CD8-positive, alpha-beta memory T cell (primary cell): Measurements from ENCODE around the gene SYNE3. TPM values are rescaled to one million over a fixed set of nuclear protein-coding genes. Genes with fewer than 3 reads are reported as not detected.

ENCODE experiments used
- CTCF ChIA-PET: fragments of 350-600 bp; sonication (Branson Sonifier 250); formaldehyde crosslinking; loops from one replicate; lab custom pipeline; 2021; ENCODE audit warnings: antibody characterized with exemption; lab: Charles Lee
- POLR2A ChIA-PET: fragments of 350-600 bp; sonication (Branson Sonifier 250); formaldehyde crosslinking; loops from one replicate; lab custom pipeline; 2021; ENCODE audit warnings: antibody characterized with exemption; lab: Charles Lee
- DNase-seq, 5 donors: peaks; one replicate each; pipeline versions ENCODE4 v3.0.0 to v3.0.0-alpha.2; 2020 to 2022; ENCODE audit warnings: mixed read lengths in 1 of 5
- H3K27ac ChIP-seq: one replicate; pipeline ENCODE4 v1.7.0; 2013; ENCODE audit warnings: low read depth, mild to moderate bottlenecking, low read length, moderate library complexity
- H3K27me3 ChIP-seq: 2 replicates; pipeline ENCODE4 v1.7.0; 2013; ENCODE audit warnings: low read length, mild to moderate bottlenecking; ENCODE audit not compliant: insufficient read depth, poor library complexity, severe bottlenecking
- H3K36me3 ChIP-seq: 2 replicates; pipeline ENCODE4 v1.7.0; 2013; ENCODE audit warnings: mild to moderate bottlenecking, low read length, moderate library complexity; ENCODE audit not compliant: insufficient read depth
- H3K4me1 ChIP-seq: 2 replicates; pipeline ENCODE4 v1.7.0; 2013; ENCODE audit warnings: mild to moderate bottlenecking, low read length, moderate library complexity; ENCODE audit not compliant: insufficient read depth
- H3K4me3 ChIP-seq: 2 replicates; pipeline ENCODE4 v1.7.0; 2013; ENCODE audit warnings: mild to moderate bottlenecking, low read length
- H3K9me3 ChIP-seq: 2 replicates; pipeline ENCODE4 v1.7.0; 2013; ENCODE audit warnings: mild to moderate bottlenecking, low read length
- H3K27ac Mint-ChIP-seq, 8 donors: one replicate each; pipeline ENCODE4 v1.8.0; 2020 to 2021; ENCODE audit warnings: mixed read lengths in 8 of 8, mild to moderate bottlenecking in 6 of 8, inconsistent platforms in 3 of 8, moderate library complexity in 3 of 8
- H3K27me3 Mint-ChIP-seq, 2 donors: one replicate each; pipeline ENCODE4 v1.8.0; 2020 to 2021; ENCODE audit warnings: mixed read lengths in 2 of 2, mild to moderate bottlenecking in 1 of 2, moderate library complexity in 1 of 2
- H3K36me3 Mint-ChIP-seq, 3 donors: one replicate each; pipeline ENCODE4 v1.8.0; 2020 to 2021; ENCODE audit warnings: mixed read lengths in 3 of 3, inconsistent platforms in 1 of 3, mild to moderate bottlenecking in 1 of 3
- H3K4me1 Mint-ChIP-seq, 3 donors: one replicate each; pipeline ENCODE4 v1.8.0; 2020 to 2021; ENCODE audit warnings: mixed read lengths in 3 of 3, inconsistent platforms in 1 of 3, mild to moderate bottlenecking in 1 of 3
- H3K4me3 Mint-ChIP-seq, 7 donors: one replicate each; pipeline ENCODE4 v1.8.0; 2020 to 2021; ENCODE audit warnings: mixed read lengths in 7 of 7, mild to moderate bottlenecking in 6 of 7, moderate library complexity in 4 of 7, inconsistent platforms in 2 of 7
- H3K9me3 Mint-ChIP-seq, 5 donors: one replicate each; pipeline ENCODE4 v1.8.0; 2020 to 2022; ENCODE audit warnings: mixed read lengths in 5 of 5, mild to moderate bottlenecking in 3 of 5, moderate library complexity in 2 of 5, inconsistent platforms in 1 of 5
- polyA plus RNA-seq: library from polyadenylated mRNA; unstranded; fragments of 300-500 nt; fragmentation: Illumina TruSeq; gene quantifications from one replicate; pipeline ENCODE4 v1.2.3, GENCODE V29; 2021
- total RNA-seq, 2 experiments: library from RNA; stranded (reverse); gene quantifications; one replicate each; pipeline ENCODE4 v1.2.3, GENCODE V29; 2021

SYNE3 gene
- total and polyA plus RNA-seq, 3 experiments from 2014 or later, result 4.3 to 39.7 (median 37.6) TPM

DNA sequence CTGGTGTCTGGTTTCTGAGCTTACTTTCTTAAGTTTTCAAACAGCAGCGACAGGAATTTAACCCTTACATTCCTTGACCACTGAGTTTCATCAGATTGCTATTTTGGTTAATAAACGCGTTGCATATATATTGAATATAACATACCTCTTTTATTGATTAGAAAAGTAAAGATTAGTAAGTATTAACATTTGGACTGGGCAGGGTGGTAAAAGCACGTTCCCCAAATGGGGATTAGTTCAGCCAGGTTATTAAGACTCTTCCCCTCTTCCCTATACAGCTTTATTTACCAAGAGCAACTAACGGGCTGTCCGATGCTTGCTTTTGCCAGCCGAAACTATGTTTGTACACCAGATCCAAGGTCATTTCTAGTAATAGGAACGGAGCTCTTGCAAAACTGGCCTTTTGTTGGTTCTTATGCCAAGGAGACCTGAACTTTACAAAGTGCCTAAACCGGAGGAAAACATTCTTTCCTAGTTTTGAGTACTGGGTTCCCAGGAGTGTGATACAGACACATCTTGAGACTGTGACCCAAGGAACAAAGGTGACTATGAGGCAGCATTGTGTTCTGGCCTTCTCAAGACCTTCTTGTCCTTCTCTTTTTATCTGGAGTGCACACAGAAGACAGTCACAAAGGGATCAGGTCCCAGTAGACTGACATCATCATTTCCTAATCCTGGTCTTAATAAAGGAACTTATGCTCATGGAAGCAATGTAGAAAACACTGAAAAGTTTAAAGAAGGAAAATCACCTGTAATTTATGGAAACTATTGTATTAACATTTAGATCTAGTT is 21.0 kb upstream of the SYNE3 start:
- no peaks in the 10 kb centered on the region for H3K27me3 ChIP-seq
- Mint-ChIP-seq H3K9me3 (no peaks in the 10 kb centered on the region), H3K27ac (no peak overlapping the region), H3K27me3 (peaks cover 0 to 4% of the 10 kb centered on the region in 2 donors), H3K36me3 (peaks cover 0 to 11% (median 0%) of the 10 kb centered on the region in 3 donors), H3K4me1 (peaks cover 57 to 79% (median 66%) of the 10 kb centered on the region in 3 donors), H3K4me3 (peak overlapping the region in 2 of 7 donors; percentile 16 to 87)
- ChIA-PET POLR2A (interaction anchor here (1.0 kb wide), 1 partner anchor 14 kb away, joined by 3 read pairs; no protein-coding TSS in a partner anchor), CTCF (interaction anchor here (1.0 to 3.0 kb wide), 5 partner anchors 11 to 95 kb away, joined by 3 to 12 read pairs (median 3); partner anchors contain the start of gene SYNE3)
- no peaks in the 10 kb centered on the region for H3K9me3 ChIP-seq
- no peak overlapping the region for H3K4me3 ChIP-seq
- no peak for DNase-seq
- no peaks in the 10 kb centered on the region for H3K36me3 ChIP-seq
- peaks cover 35% of the 10 kb centered on the region for H3K4me1 ChIP-seq
- no peak overlapping the region for H3K27ac ChIP-seq

DNA sequence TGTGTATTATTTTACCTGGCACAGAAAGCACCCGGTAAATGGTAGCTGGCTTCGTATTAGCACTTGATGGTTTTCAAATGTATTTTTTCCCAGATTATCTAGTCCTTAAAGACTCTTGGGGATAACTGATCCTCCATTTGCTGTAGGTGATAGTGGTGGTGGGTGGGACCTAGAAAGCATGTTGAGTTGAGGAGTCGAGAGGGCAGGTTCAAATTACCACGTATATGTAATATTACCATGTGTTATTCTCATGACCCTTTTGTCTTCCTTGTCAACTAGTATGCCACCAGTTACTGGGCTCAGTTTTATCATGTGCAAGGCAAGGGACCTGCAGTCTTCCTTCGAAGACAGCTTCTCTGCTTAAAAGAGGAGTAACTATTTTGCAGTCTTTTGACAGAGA is 20.2 kb upstream of the SYNE3 start:
- no peaks in the 10 kb centered on the region for H3K36me3 ChIP-seq
- no peaks in the 10 kb centered on the region for H3K9me3 Mint-ChIP-seq
- ChIA-PET CTCF (interaction anchor here (1.0 to 3.0 kb wide), 4 partner anchors 10 to 94 kb away, joined by 3 to 12 read pairs (median 4); partner anchors contain the start of gene SYNE3), POLR2A (interaction anchor here (1.0 kb wide), 1 partner anchor 13 kb away, joined by 3 read pairs; no protein-coding TSS in a partner anchor)
- DNase-seq, result no peak
- H3K36me3 Mint-ChIP-seq, result peaks cover 0 to 16% (median 0%) of the 10 kb centered on the region in 3 donors
- peaks cover 61 to 83% (median 74%) of the 10 kb centered on the region in 3 donors for H3K4me1 Mint-ChIP-seq
- no peak overlapping the region for H3K27ac ChIP-seq
- peak overlapping the region in 6 of 7 donors; percentile 34 to 98 (median 90) for H3K4me3 Mint-ChIP-seq
- H3K4me3 ChIP-seq, result no peak overlapping the region
- no peaks in the 10 kb centered on the region for H3K9me3 ChIP-seq
- peaks cover 0 to 4% of the 10 kb centered on the region in 2 donors for H3K27me3 Mint-ChIP-seq
- H3K4me1 ChIP-seq, result peaks cover 38% of the 10 kb centered on the region
- no peaks in the 10 kb centered on the region for H3K27me3 ChIP-seq
- peak overlapping the region in 1 of 8 donors; percentile 25 for H3K27ac Mint-ChIP-seq

DNA sequence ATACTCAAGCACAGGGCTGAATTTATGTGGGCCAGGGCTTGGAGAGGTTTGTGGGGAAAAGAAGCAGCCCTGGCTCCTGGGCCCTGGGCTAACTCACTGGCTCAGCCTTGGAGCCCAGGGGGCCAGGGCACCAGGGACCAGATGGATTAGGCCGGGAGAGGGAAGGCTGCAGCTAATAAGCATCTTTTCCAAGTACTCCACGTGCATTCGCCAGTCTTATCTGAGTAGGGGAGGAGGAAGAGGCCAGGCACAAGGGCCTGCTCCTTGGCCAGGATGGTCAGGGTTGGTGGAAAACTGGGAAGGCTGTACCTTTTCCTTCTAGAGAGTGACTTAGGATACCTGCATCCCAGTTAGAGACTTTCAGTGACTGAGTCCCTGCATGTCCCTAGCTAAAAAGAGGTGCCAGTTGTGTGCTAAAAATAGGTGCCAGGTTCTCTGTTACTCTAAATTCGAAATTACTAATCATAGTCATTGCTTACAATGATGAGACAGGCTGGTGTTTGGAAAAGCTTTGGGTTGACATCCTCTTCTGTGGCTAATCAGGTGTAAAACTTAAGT is 19.7 kb upstream of the SYNE3 start:
- Mint-ChIP-seq H3K27ac (peak overlapping the region in 7 of 8 donors; percentile 44 to 96 (median 93)), H3K36me3 (peaks cover 0 to 16% (median 0%) of the 10 kb centered on the region in 3 donors), H3K4me1 (peaks cover 66 to 86% (median 80%) of the 10 kb centered on the region in 3 donors), H3K9me3 (no peaks in the 10 kb centered on the region), H3K4me3 (peak overlapping the region; percentile 87 to 98 (median 92)), H3K27me3 (peaks cover 0 to 4% of the 10 kb centered on the region in 2 donors)
- ChIA-PET POLR2A (interaction anchor here (1.0 kb wide), 1 partner anchor 13 kb away, joined by 3 read pairs; no protein-coding TSS in a partner anchor), CTCF (interaction anchor here (1.2 to 4.6 kb wide), 4 partner anchors 9 to 94 kb away, joined by 3 to 22 read pairs (median 9); no protein-coding TSS in a partner anchor)
- Histone ChIP-seq H3K4me1 (peaks cover 38% of the 10 kb centered on the region), H3K27ac (peak overlapping the region; percentile 84), H3K9me3 (no peaks in the 10 kb centered on the region), H3K36me3 (no peaks in the 10 kb centered on the region), H3K4me3 (peak overlapping the region; percentile 67), H3K27me3 (no peaks in the 10 kb centered on the region)
- DNase-seq, result no peak

DNA sequence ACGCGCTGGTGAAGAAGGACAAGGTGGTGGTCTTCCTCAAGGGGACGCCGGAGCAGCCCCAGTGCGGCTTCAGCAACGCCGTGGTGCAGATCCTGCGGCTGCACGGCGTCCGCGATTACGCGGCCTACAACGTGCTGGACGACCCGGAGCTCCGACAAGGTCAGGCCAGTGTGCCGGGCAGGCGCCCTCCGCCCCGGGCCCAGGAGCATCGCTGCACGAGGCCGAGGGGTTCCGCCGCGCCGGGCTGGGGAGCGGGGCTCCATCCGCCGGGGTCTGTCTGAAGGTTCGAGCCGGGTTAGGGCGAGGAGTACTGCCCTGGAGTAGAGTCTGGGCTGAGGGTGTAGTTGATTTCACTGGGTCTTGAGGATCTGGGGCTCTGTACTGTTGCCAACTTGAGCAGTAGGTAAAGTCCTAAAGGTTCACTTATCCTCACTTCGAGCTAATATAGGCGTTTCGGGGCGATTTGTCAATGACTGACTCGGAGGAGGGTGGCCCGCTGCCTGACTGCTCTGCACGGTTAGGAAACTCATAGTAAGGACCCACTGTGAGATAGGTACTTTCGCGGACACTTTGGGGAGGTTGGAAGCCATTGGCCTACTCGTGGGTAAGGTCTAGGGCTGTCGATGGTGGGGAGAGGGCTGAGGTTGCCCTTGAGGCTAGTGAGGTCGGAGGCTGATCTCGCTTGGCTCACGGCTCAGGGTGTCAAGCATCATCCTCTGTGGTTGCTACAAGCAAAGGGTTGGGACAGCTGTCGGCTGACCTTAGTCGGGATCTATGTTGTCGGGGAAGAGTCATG is 19.0 kb upstream of the SYNE3 start:
- Histone ChIP-seq H3K4me1 (peaks cover 38% of the 10 kb centered on the region), H3K27me3 (no peaks in the 10 kb centered on the region), H3K36me3 (no peaks in the 10 kb centered on the region), H3K9me3 (no peaks in the 10 kb centered on the region), H3K4me3 (peak overlapping the region; percentile 67), H3K27ac (peak overlapping the region; percentile 84)
- no peaks in the 10 kb centered on the region for H3K9me3 Mint-ChIP-seq
- H3K4me1 Mint-ChIP-seq, result peaks cover 62 to 87% (median 80%) of the 10 kb centered on the region in 3 donors
- peak overlapping the region; percentile 44 to 96 (median 92) for H3K27ac Mint-ChIP-seq
- POLR2A ChIA-PET, result interaction anchor here (1.5 to 2.3 kb wide), 2 partner anchors 17 to 19 kb away, joined by 11 to 16 read pairs; partner anchors contain the start of gene SYNE3
- H3K36me3 Mint-ChIP-seq, result peaks cover 0 to 21% (median 0%) of the 10 kb centered on the region in 3 donors
- peaks cover 0 to 4% of the 10 kb centered on the region in 2 donors for H3K27me3 Mint-ChIP-seq
- peak in 1 of 5 donors; percentile 22 for DNase-seq
- peak overlapping the region; percentile 87 to 98 (median 92) for H3K4me3 Mint-ChIP-seq
- CTCF ChIA-PET, result interaction anchor here (1.2 to 4.6 kb wide), 8 partner anchors 9 to 93 kb away, joined by 3 to 22 read pairs (median 6); no protein-coding TSS in a partner anchor

- H3K9me3 Mint-ChIP-seq, result no peaks in the 10 kb centered on the region
- Histone ChIP-seq H3K4me1 (peaks cover 38% of the 10 kb centered on the region), H3K4me3 (peak within 1 kb of the TSS; percentile 69), H3K36me3 (no peaks in the 10 kb centered on the region), H3K27ac (peak within 1 kb of the TSS; percentile 84), H3K9me3 (no peaks in the 10 kb centered on the region), H3K27me3 (no peaks in the 10 kb centered on the region)
- peak within 1 kb of the TSS; percentile 84 to 98 (median 96) for H3K27ac Mint-ChIP-seq
- H3K36me3 Mint-ChIP-seq, result peaks cover 0 to 25% (median 0%) of the 10 kb centered on the region in 3 donors
- H3K4me1 Mint-ChIP-seq, result peaks cover 62 to 83% (median 78%) of the 10 kb centered on the region in 3 donors
- H3K4me3 Mint-ChIP-seq, result peak within 1 kb of the TSS; percentile 89 to 98 (median 92)
- CTCF ChIA-PET, result interaction anchor here (1.0 to 4.6 kb wide), 10 partner anchors 8 to 92 kb away, joined by 3 to 22 read pairs (median 5); partner anchors contain the start of gene SYNE3
- POLR2A ChIA-PET, result interaction anchor here (0.6 to 2.9 kb wide), 7 partner anchors 11 to 907 kb away, joined by 3 to 16 read pairs (median 10); partner anchors contain the start of gene SYNE3
- H3K27me3 Mint-ChIP-seq, result peaks cover 0 to 4% of the 10 kb centered on the region in 2 donors
- peak; percentile 94 to 99 (median 99) for DNase-seq
These were observed 18.1 kb upstream of the SYNE3 start, which contains the start of gene GLRX5 for GRCh38 chr14:95534299-95535225. Gene GLRX5 (plus strand): TSS chr14:95535050. CDS start chr14:95535090, 40 bp downstream.

DNA sequence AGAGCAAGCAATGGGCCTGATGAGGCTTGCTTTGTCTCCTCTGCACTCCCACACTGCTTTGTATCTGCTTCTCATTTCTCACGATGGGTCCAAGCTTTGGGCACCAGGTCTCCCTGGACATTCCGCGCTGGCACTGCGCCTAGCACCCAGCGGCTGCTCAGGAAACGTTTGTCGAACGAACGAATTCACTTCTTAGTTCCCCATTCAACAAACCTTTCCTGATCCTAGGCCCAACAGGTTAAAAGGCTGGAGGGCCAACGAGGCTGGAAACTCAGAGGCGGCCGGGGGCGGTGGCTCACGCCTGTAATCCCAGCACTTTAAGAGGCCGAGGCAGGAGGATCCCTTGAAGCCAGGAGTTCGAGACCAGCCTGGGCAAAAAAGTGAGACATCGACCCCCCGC is 17.4 kb upstream of the SYNE3 start:
- peak overlapping the region; percentile 69 for H3K4me3 ChIP-seq
- ChIA-PET CTCF (interaction anchor here (0.9 to 4.6 kb wide), 9 partner anchors 10 to 92 kb away, joined by 3 to 22 read pairs (median 4); partner anchors contain the start of gene SYNE3), POLR2A (interaction anchor here (0.6 to 2.9 kb wide), 6 partner anchors 10 to 874 kb away, joined by 3 to 16 read pairs (median 10); partner anchors contain the start of gene SYNE3)
- Mint-ChIP-seq H3K27me3 (peaks cover 0 to 4% of the 10 kb centered on the region in 2 donors), H3K4me3 (peak overlapping the region; percentile 89 to 98 (median 92)), H3K36me3 (peaks cover 0 to 30% (median 0%) of the 10 kb centered on the region in 3 donors), H3K4me1 (peaks cover 59 to 80% (median 77%) of the 10 kb centered on the region in 3 donors), H3K27ac (peak overlapping the region; percentile 84 to 98 (median 96)), H3K9me3 (no peaks in the 10 kb centered on the region)
- no peaks in the 10 kb centered on the region for H3K36me3 ChIP-seq
- H3K4me1 ChIP-seq, result peaks cover 38% of the 10 kb centered on the region
- no peaks in the 10 kb centered on the region for H3K9me3 ChIP-seq
- no peaks in the 10 kb centered on the region for H3K27me3 ChIP-seq
- peak overlapping the region; percentile 84 for H3K27ac ChIP-seq
- DNase-seq, result no peak
